ENCODE measurements around the gene APBA2. TPM values are rescaled to one million over a fixed set of nuclear protein-coding genes. Genes with fewer than 3 reads are reported as not detected.

Gene APBA2
- total and polyA plus RNA-seq, 7 donors, result 0.06 to 0.36 (median 0.08) TPM; not detected in 2

- Histone ChIP-seq H3K4me3 (no peak overlapping the region), H3K36me3 (ENCODE audit: insufficient read depth in 1 of 2, low read depth in 1 of 2) (no peaks in the 10 kb centered on the region), H3K27me3 (ENCODE audit: insufficient read depth in 3 of 3, low read length in 2 of 3) (peaks cover 0 to 3% (median 2%) of the 10 kb centered on the region in 3 donors), H3K9me3 (no peaks in the 10 kb centered on the region), H3K4me1 (no peaks in the 10 kb centered on the region), H3K27ac (no peak overlapping the region)
- DNase-seq, result peak in 1 of 2 donors; percentile 24
- intact Hi-C loops (cut with DNase I), result no loop called here
- TF ChIP-seq, protein P1, sequence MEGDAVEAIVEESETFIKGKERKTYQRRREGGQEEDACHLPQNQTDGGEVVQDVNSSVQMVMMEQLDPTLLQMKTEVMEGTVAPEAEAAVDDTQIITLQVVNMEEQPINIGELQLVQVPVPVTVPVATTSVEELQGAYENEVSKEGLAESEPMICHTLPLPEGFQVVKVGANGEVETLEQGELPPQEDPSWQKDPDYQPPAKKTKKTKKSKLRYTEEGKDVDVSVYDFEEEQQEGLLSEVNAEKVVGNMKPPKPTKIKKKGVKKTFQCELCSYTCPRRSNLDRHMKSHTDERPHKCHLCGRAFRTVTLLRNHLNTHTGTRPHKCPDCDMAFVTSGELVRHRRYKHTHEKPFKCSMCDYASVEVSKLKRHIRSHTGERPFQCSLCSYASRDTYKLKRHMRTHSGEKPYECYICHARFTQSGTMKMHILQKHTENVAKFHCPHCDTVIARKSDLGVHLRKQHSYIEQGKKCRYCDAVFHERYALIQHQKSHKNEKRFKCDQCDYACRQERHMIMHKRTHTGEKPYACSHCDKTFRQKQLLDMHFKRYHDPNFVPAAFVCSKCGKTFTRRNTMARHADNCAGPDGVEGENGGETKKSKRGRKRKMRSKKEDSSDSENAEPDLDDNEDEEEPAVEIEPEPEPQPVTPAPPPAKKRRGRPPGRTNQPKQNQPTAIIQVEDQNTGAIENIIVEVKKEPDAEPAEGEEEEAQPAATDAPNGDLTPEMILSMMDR (IDR thresholded peaks at IDR 0.05), result no peak
- WGBS, 3 donors, result 88 to 92% (median 89%) methylated on average over 11 of the region's 11 CpGs
- ATAC-seq, result no peak
Observed at GRCh38 chr15:29128671-29129070, 242.9 kb downstream of the APBA2 start.

- peaks cover 0 to 3% (median 2%) of the 10 kb centered on the region in 3 donors for H3K27me3 ChIP-seq (ENCODE audit: insufficient read depth in 3 of 3, low read length in 2 of 3)
- intact Hi-C loops (cut with DNase I), result no loop called here
- H3K27ac ChIP-seq, result no peak overlapping the region
- ATAC-seq (no peak), DNase-seq (no peak)
- H3K36me3 ChIP-seq (ENCODE audit: insufficient read depth in 1 of 2, low read depth in 1 of 2), result no peaks in the 10 kb centered on the region
- no peak overlapping the region for H3K4me3 ChIP-seq
- whole genome bisulfite sequencing, 3 donors, result 90 to 94% (median 92%) methylated on average over 10 of the region's 10 CpGs
- TF ChIP-seq, protein P1 (IDR thresholded peaks at IDR 0.05), result no peak
- H3K9me3 ChIP-seq, result no peaks in the 10 kb centered on the region
- H3K4me1 ChIP-seq, result no peaks in the 10 kb centered on the region
Observed at GRCh38 chr15:29129221-29129620, 243.4 kb downstream of the APBA2 start.

DNA sequence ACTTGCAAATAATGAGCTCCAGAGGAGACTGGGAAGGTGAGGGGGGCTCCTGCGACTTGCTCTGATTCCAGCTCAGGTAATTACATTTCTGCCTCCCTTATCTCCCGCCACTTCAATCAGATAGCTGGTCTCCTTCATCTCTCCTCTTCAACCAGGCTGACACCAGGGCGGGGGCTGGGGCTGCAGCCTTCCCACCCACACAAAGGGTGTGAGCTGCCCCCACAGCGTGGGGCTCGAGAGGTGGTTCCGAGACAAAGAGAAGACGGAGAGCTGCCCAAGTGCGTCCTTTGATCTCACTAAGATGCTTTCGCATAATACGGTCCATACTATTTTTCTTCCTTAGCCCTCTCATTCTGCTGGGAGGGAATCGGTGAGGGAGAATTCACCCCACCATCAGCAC is 244.2 kb downstream of the APBA2 start:
- TF ChIP-seq, protein P1 (IDR thresholded peaks at IDR 0.05), result no peak
- H3K4me3 ChIP-seq, result no peak overlapping the region
- H3K27me3 ChIP-seq (ENCODE audit: insufficient read depth in 3 of 3, low read length in 2 of 3), result peaks cover 0 to 3% (median 2%) of the 10 kb centered on the region in 3 donors
- H3K9me3 ChIP-seq, result no peaks in the 10 kb centered on the region
- no peaks in the 10 kb centered on the region for H3K36me3 ChIP-seq (ENCODE audit: insufficient read depth in 1 of 2, low read depth in 1 of 2)
- 57 to 69% (median 59%) methylated on average over 11 of the region's 11 CpGs for WGBS, 3 donors
- DNase-seq, result no peak
- no peaks in the 10 kb centered on the region for H3K4me1 ChIP-seq
- H3K27ac ChIP-seq, result no peak overlapping the region
- intact Hi-C loops (cut with DNase I), result no loop called here
- no peak for ATAC-seq

- DNase-seq (no peak), ATAC-seq (no peak)
- Histone ChIP-seq H3K27ac (no peak overlapping the region), H3K9me3 (no peaks in the 10 kb centered on the region), H3K36me3 (ENCODE audit: insufficient read depth in 1 of 2, low read depth in 1 of 2) (no peaks in the 10 kb centered on the region), H3K27me3 (ENCODE audit: insufficient read depth in 3 of 3, low read length in 2 of 3) (peaks cover 0 to 3% (median 2%) of the 10 kb centered on the region in 3 donors), H3K4me1 (no peaks in the 10 kb centered on the region), H3K4me3 (no peak overlapping the region)
- intact Hi-C loops (cut with DNase I), result no loop called here
- 46 to 55% (median 47%) methylated on average over 6 of the region's 6 CpGs for WGBS, 3 donors
- TF ChIP-seq, protein P1 (IDR thresholded peaks at IDR 0.05), result no peak
Observed at GRCh38 chr15:29130476-29130875, 244.7 kb downstream of the APBA2 start.

Measured in psoas muscle (tissue), 8 donors.